Kidney (tissue), 14 donors: Measurements from ENCODE around the gene CLHC1. TPM values are rescaled to one million over a fixed set of nuclear protein-coding genes. Genes with fewer than 3 reads are reported as not detected.

Experiments used
- DNase-seq, 5 donors: peaks; one replicate each; pipeline ENCODE4 v3.0.0-alpha.2; 2013 to 2020
- FAIRE-seq: peaks from 2 replicates; lab custom pipeline; 2012; peaks lifted over from hg19 to GRCh38; lab: Jason Lieb, UNC
- H3K27ac ChIP-seq, 2 donors: one replicate each; pipeline ENCODE4 v1.7.0; 2013; ENCODE audit warnings: low read depth in 2 of 2, low read length in 2 of 2, inconsistent platforms in 1 of 2
- H3K27me3 ChIP-seq: one replicate; pipeline ENCODE4 v1.7.1; 2013; ENCODE audit warnings: low read length, inconsistent platforms; ENCODE audit not compliant: control insufficient read depth, insufficient read depth
- H3K36me3 ChIP-seq, 3 donors: one replicate each; pipeline versions ENCODE4 v1.7.0 to v1.7.1; 2013; ENCODE audit warnings: low read length in 3 of 3, control low read depth in 1 of 3, inconsistent platforms in 1 of 3; ENCODE audit not compliant: insufficient read depth in 3 of 3, control insufficient read depth in 2 of 3
- H3K4me1 ChIP-seq, 3 donors: one replicate each; pipeline versions ENCODE4 v1.7.0 to v1.7.1; 2013; ENCODE audit warnings: low read length in 3 of 3, inconsistent platforms in 1 of 3, low read depth in 1 of 3; ENCODE audit not compliant: control insufficient read depth in 2 of 3, insufficient read depth in 2 of 3
- H3K4me3 ChIP-seq, 3 donors: one replicate each; pipeline versions ENCODE4 v1.7.0 to v1.8.1; 2013; ENCODE audit warnings: low read length in 3 of 3, control low read depth in 1 of 3, inconsistent platforms in 1 of 3
- H3K9ac ChIP-seq, 3 donors: one replicate each; pipeline versions ENCODE4 v1.7.0 to v1.7.1; 2013; ENCODE audit warnings: low read length in 3 of 3, control low read depth in 1 of 3, inconsistent platforms in 1 of 3
- H3K9me3 ChIP-seq, 3 donors: one replicate each; pipeline versions ENCODE4 v1.7.0 to v1.7.1; 2013; ENCODE audit warnings: low read length in 3 of 3, control low read depth in 1 of 3, inconsistent platforms in 1 of 3; ENCODE audit not compliant: control insufficient read depth in 2 of 3, insufficient read depth in 1 of 3
- CTCF ChIP-seq: IDR thresholded peaks from 3 replicates; pipeline ENCODE4 v1.5.1; 2012; ENCODE audit warnings: mild to moderate bottlenecking, moderate library complexity, borderline replicate concordance; ENCODE audit not compliant: insufficient read depth; ENCODE audit errors: extremely low read depth
- intact Hi-C: fragments of 100-400 bp; cut with DNase I; formaldehyde crosslinking; loops from one replicate; pipeline ENCODE4 v1.11.1; 2022
- polyA plus RNA-seq: library from polyadenylated mRNA; stranded (reverse); fragments of 350-450 nt; fragmentation: Illumina TruSeq; extraction: RNeasy Lipid Tissue Mini Kit (QIAGEN cat#74804); gene quantifications from one replicate; pipeline ENCODE4 v1.2.3, GENCODE V29; 2014; ENCODE audit warnings: low read depth, low replicate concordance; ENCODE audit not compliant: insufficient read depth
- total RNA-seq: library from RNA; stranded (reverse); fragmentation: NEBNext Ultra II Directional; extraction: Animal tissue kit (Norgen Biotek cat#: 25700); gene quantifications from one replicate; pipeline ENCODE4 v1.2.1, GENCODE V29; 2021
- donor health status: control.
- donor health status: control.
- donor health status: control.
- donor health status: control.
- donor health status: control.
- donor health status: DM: yes; HTN: yes; CAD: no.
- donor health status: Normal renal cell carcinoma (clear cell type).

Gene CLHC1
- total and polyA plus RNA-seq, 2 donors from 2014 or later = 8.3 to 14.0 TPM

DNA sequence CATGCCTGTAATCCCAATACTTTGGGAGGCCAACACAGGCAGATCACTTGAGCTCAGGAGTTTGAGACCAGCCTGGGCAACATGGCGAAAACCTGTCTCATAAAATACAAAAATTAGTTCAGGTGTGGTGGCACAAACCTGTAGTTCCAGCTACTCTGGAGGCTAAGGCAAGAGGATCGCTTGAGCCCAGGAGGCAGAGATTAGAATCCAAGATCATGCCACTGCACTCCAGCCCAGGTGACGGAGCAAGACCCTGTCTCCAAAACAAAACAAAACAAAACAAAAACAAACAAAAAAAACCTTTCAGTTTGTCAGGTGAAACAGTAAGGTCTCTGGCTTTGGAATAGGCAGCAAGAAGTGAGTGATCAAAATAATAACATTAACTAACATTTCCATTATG, 84.6 kb downstream of the CLHC1 start:
- intact Hi-C loops = no loop called here
- TF ChIP-seq CTCF = no peak
- Histone ChIP-seq H3K9me3 (no peaks in the 10 kb centered on the region), H3K27ac (no peak overlapping the region), H3K4me3 (no peak overlapping the region), H3K27me3 (no peaks in the 10 kb centered on the region), H3K9ac (no peak overlapping the region), H3K4me1 (no peaks in the 10 kb centered on the region), H3K36me3 (no peaks in the 10 kb centered on the region)
- no peak for DNase-seq
- no peak for FAIRE-seq

GRCh38 chr2:55147041-55147440, 85.1 kb downstream of the CLHC1 start:
- intact Hi-C loops = no loop called here
- no peaks in the 10 kb centered on the region for H3K36me3 ChIP-seq
- H3K4me1 ChIP-seq = peaks cover 0 to 4% (median 0%) of the 10 kb centered on the region in 3 donors
- no peak overlapping the region for H3K9ac ChIP-seq
- H3K9me3 ChIP-seq = no peaks in the 10 kb centered on the region
- DNase-seq (no peak), FAIRE-seq (no peak)
- TF ChIP-seq CTCF = no peak
- no peaks in the 10 kb centered on the region for H3K27me3 ChIP-seq
- H3K27ac ChIP-seq = no peak overlapping the region
- H3K4me3 ChIP-seq = no peak overlapping the region

DNA sequence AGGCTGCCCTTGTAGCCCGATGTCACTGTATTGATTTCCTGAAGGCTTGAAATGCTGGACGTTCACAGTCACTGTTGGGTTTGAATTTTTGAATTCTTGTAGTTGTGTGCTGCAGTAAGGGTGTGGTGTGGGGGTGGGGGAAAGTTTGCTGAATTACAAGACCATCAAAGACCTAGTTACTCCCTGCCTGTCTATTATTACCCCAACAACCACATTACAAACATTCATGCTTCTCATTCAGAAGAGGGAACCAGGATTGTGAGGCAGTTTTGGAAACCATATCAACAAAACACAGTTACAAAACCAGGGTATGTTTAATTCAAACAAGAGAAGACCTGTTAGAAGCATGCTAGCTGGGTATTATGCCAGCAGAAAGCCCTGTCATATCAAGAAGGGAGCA, 85.8 kb downstream of the CLHC1 start:
- no peaks in the 10 kb centered on the region for H3K9me3 ChIP-seq
- no peak for DNase-seq
- peaks cover 0 to 7% (median 0%) of the 10 kb centered on the region in 3 donors for H3K4me1 ChIP-seq
- no peak overlapping the region for H3K4me3 ChIP-seq
- no peak for FAIRE-seq
- H3K36me3 ChIP-seq = no peaks in the 10 kb centered on the region
- intact Hi-C loops = no loop called here
- H3K27me3 ChIP-seq = no peaks in the 10 kb centered on the region
- no peak overlapping the region for H3K27ac ChIP-seq
- TF ChIP-seq CTCF = no peak
- H3K9ac ChIP-seq = no peak overlapping the region
